GM23338 (cell line): ENCODE measurements around the gene FGF2.

Source experiments
- EZH2 ChIP-seq: fragments of 200-600 bp; sonication (generic); IDR thresholded peaks from one replicate; pipeline ENCODE4 v1.8.0; 2017; ENCODE audit warnings: antibody characterized with exemption, mild to moderate bottlenecking, low read depth; ENCODE audit not compliant: unreplicated experiment
- POLR2AphosphoS5 ChIP-seq: IDR thresholded peaks from 2 replicates; pipeline ENCODE4 v1.6.1; 2016; ENCODE audit warnings: antibody characterized with exemption, low read depth
- TF ChIP-seq, protein P1 (sequence below), 2 experiments: fragments of 200-600 bp in 1 of 2; sonication (generic) in 1 of 2; conservative IDR thresholded peaks; 2 replicates each; pipeline versions ENCODE4 v1.5.1 to v1.6.1; 2016 to 2017; ENCODE audit warnings: antibody characterized with exemption in 2 of 2, low read depth in 2 of 2, mild to moderate bottlenecking in 2 of 2, moderate library complexity in 1 of 2

- TF ChIP-seq EZH2, result no peak
- TF ChIP-seq, protein P1, sequence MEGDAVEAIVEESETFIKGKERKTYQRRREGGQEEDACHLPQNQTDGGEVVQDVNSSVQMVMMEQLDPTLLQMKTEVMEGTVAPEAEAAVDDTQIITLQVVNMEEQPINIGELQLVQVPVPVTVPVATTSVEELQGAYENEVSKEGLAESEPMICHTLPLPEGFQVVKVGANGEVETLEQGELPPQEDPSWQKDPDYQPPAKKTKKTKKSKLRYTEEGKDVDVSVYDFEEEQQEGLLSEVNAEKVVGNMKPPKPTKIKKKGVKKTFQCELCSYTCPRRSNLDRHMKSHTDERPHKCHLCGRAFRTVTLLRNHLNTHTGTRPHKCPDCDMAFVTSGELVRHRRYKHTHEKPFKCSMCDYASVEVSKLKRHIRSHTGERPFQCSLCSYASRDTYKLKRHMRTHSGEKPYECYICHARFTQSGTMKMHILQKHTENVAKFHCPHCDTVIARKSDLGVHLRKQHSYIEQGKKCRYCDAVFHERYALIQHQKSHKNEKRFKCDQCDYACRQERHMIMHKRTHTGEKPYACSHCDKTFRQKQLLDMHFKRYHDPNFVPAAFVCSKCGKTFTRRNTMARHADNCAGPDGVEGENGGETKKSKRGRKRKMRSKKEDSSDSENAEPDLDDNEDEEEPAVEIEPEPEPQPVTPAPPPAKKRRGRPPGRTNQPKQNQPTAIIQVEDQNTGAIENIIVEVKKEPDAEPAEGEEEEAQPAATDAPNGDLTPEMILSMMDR (conservative IDR thresholded peaks at IDR 0.05; ENCODE audit: low read depth in 2 of 2), result no peak
- peak; percentile 51; the same call in 1 of the 2 replicates for TF ChIP-seq POLR2AphosphoS5
Observed at GRCh38 chr4:122827258-122827878, 737 bp downstream of the FGF2 start.
